ENCODE results near the gene TYMS.
"Not testable (repeated sequence)": the region's sequence is repeated elsewhere in the genome, so short reads cannot be mapped to it uniquely, and the experiment has no call there.

Gene TYMS

DNA sequence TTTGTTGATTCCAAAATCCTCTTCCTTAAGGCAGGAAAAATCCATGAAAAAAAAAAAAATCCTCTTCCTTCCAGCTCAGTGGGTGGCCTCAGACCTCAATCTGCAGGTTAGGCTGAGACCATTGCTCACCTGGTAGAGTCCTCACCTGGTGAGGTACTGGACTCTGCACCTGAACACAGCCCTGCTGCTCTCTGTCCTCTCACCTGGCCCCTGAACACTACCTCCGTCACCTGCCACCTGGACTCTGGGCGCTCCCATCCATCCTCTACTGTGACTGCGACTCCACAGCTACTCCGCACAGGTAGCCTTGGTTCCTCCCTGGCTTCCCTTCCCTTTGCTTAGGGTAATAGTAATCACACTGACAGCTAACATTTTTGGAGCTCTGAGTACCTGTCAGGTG lies 22.1 kb downstream of the TYMS start:
- FAIRE-seq: no peak

DNA sequence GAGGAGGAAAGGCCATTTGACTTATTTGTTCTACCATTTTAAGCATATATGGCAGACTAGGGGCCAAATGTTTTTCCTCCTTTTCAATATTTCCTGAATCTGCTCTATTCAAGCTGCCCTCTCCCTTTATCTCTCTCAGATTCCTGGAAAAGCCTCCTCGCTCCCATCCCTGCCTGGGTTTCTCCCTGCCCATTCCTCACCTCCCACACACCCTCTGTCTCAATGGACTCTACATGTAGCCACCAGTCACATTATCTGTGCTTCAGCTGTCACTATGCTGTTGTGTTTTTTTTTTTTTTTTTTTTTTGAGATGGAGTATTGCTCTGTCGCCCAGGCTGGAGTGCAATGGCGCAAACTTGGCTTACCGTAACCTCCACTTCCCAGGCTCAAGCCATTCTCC lies 22.9 kb downstream of the TYMS start:
- no peak for FAIRE-seq

DNA sequence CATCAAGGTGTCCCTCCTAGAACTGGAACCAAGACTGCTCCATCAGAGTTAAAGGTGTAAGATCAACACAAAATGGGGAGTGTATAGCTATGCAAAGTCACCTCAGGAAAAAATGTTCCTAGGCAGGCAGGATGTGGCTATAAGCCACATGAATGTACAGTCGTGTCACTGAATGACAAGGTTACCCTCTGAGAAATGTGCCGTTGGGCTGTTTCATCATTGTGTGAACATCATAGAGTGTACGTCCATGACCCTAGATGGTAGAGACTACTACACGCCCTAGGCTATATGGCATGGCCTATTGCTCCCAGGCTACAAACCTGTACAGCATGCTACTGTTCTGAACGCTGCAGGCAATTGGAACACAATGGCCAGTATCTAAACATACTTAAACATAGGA lies 24.5 kb downstream of the TYMS start:
- no peak for FAIRE-seq

DNA sequence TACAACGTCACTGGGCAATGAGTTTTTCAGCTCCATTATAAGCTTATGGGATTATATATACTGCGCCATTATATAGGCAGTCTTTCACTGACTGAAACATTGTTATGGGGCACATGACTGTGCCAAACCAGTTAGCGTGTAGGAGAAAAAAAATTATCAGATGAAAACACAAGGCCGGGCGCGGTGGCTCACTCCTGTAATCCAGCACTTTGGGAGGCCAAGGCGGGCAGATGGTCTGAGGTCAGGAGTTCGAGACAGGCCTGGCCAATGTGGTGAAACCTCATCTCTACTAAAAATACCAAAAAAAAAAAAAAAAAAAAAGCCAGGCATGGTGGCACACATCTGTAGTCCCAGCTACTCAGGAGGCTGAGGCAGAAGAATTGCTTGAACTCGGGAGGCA lies 25.0 kb downstream of the TYMS start:
- not testable (repeated sequence) for FAIRE-seq

DNA sequence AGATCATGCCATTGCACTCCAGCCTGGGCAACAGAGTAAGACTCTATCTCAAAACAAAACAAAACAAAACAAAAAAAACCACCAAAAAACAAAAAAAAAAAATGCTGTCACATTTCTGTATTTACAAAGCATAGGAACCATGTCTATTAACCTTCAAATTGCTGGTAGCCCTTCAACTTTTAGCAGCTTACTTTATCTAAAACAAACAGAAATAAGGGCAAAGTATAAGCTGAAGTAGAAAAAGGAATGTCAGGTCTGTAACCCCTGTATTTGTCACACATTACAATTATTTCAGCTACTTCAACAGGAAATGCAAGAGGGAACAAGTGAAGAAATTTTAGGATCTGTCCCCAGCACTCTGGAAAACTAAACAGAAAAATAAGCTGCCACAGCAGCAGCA lies 25.4 kb downstream of the TYMS start:
- FAIRE-seq: no peak

DNA sequence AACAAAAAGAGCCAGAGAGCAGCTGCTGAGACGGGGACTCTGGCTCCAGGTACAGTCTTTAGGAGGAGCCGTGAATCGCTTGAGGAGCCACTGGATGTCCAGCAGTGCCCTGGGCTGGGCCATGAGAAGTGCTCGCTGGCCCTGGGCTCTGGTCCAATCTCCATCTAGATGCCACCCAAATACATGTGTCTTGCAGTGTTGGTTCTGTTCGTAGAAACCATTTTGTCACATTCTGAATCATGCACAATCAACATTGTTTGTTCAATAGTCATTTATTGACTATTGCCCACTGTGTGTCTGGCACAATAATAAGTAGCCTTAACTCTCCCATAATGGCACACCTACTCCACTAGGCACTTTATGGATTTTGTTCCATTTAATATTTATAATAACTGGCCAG lies 26.1 kb downstream of the TYMS start:
- no peak for FAIRE-seq

DNA sequence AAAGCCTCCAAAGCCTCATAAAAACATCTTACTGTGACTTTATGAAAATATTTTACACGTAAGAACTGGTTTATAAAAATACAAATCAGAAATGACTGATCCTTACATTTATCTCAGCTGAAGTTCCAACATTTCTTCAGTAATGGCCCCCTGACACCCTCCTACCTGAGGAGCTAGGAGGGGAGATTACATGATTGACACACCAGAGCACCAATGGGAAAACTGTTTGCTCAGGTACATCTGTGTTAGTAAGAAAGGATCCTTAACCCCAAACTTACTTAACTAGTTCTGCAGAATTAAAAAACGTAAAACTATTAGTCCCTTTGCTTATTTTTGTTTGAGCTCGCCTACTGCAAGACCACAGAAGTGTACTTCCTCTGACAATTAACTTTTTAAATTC lies 28.0 kb downstream of the TYMS start:
- FAIRE-seq: no peak

DNA sequence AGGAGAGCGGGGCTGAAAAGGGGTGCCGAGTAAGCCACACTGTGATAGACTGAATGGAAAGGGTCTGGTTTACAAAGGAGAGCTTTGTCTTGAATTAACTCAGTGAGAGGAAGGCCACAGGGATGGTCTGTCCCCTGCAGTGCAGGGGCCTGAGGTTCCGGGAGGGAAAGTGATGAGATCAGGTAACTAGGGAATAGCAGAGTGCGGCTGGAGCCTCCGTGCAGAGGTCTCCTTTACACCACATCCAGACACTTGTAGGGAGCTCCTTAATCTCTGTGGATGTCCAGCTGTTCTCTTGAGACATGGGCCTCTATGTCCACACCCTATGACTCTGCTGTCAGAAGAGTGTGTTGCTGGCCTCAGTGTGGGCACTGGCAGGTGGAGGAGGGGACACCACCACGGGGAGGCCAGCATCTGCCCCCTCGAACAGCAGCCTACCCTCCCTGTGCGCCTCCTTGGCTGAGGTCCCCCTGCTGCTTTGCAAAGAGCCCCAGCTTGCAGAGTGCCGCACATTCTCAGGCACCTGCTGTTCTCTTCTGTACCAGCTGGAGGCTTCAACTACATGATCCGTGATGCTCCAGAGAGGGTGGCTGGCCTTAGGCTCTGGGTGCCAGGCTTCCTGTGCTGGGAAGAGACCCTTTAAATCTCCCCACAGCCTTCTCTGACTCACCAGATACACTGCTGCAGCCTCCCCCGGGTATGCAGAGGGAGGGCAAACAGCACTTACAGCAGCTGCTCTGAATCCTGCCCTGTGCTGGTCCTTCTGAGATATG lies 29.1 kb downstream of the TYMS start:
- FAIRE-seq: no peak

DNA sequence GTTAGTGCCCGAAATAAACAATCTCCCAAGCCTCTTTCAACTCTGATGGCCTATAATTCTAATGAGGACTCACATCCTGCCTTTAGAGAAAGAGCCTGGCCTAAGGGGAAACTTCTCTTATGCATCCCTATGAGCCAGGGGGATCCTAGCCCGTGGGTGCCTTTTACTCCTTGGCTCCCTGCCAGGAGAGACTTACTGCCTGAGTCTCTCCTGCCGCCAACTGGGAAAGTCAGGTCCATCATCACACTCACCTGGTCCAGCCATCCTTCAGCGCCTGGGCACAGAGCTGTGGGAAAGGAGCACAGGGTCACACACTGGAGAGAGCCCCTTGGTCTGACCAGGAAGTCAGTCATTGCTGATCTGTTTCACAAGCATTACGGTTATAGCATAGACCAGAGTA lies 30.9 kb downstream of the TYMS start:
- no peak for FAIRE-seq

DNA sequence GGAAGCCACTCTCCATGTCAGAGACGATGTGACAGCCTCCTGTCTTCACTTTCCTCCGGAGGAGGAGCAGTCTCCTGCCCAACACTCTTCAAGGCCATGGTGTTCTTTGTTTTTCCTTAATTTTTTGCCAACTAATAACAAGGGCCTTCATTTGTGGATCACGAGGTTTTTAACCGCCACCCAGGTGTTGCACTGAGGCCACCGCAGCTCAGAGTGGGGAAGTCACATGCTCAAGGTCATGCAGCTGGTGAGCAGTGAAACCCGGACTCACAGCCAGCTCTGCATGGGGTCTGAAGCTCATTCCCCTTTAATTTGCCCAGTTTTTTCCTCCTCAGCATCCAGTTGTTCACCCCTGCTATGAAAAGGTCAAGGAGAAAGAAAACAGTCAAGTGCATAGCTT lies 35.4 kb downstream of the TYMS start:
- no peak for FAIRE-seq

DNA sequence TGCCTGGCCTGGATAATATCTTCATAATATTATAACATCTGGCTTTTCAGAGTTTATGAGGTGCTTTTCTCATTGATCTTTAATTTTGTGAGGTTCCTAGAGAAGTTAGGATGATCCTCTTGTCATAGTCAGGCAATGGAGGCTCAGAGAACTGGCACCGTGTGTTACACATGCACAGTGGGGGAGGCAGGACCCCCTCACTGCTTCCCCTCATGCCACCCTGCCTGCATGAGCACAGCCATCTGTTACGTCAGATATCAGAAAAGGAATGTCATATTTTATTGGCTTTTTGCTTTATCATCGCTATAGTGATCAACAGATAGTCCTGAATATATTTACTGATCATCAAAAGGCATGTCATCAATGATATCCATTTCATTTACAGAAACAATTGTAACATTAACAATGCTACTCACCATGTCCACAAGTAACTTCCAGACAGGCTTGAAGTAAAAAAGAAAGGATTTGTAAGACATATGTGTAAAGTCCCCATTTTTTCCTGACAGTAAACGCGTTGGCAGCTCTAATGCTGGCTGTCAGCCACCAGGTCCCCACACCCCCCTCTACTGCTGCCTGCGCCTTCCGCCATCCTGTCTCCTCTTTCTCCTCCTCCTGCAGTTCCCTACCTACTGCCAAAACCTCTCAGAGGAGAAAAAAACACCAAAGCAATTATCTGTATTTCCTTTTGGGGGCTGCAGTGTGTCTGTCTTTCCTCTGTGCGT lies 36.2 kb downstream of the TYMS start:
- FAIRE-seq: no peak

DNA sequence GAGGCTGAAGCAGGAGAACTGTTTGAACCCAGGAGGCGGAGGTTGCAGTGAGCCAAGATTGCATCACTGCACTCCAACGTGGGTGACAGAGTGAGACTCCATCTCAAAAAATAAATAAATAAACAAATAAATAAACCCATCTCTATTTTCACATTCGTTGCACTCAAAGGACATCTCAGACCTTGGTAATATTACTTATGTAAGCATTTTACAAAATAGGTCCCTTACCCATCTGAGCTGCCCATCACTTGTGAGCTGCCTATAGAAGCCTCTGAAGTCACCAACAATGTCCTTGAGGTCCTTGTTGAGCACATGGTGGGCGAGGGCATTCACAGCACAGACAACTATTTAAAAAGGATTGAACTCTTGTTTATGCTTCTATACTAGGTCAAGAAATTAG lies 39.6 kb downstream of the TYMS start:
- FAIRE-seq: no peak

DNA sequence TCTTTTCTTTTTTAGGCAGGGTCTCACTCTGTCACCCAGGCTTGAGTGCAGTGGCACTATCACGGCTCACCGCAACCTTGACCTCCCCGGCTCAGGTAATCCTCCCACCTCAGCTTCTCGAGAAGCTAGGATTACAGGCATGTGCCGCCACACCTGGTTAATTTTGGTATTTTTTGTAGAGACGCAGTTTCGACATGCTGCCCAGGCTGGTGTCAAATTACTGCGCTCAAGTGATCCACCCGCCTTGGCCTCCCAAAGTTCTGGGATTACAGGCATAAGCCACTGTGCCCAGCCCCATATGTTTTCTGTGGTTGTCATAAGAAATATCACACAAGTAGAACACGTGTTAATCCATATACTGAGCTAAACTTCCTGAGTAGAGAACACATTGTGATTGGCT lies 40.3 kb downstream of the TYMS start:
- no peak for FAIRE-seq

DNA sequence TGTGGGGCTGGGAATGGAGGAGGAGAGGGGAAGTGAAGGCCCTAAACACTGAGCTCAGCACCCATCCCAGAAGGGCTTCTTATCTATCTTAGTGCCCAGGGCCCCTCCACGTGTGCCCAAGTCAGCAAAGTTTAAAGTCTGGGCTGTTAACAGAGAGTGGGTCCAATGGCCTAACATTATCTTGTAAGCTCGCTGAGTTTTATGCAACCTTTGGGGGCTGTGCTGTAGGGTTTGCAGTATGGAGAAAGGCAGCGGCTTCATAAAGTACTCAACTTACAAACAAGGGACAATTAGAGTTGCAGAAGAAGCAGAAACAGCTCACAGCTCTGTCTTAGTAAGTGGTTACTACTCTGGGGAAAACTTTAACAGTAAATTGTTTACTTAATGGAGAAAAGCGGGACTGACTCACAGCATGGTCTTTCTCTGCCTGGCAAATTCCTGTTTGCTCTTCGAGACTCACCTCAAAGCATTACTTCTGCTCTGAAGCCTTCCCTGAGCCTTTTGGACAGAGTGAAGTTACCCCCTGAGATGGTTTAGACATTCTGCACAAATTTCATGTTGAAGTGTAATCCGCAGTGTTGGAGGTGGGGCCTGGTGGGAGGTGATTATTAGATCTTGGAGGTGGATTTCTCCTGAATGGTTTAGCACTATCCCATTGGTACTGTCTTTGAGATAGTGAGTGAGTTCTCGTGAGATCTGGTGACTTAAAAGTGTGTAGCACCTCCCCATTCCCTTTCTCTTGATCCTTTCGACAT lies 45.9 kb downstream of the TYMS start:
- no peak for FAIRE-seq

DNA sequence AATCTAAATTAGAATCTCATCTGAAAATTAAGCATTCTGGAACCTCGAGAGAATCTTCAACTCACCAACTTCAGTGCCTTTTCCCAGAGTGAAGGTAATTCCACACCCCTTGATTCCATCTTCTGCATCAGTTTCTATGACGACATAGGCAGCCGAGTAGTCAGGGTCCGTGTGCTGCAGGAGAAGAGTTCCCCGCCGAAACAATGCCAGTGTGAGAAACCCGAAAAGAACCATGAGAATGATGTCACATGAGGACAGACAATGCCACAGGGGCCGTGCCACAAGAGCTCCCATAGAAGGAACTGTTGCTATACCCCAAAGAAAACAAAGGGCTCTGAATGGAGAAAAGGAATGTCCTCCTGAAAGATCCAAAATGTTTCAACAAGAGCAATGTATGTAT lies 49.0 kb downstream of the TYMS start:
- FAIRE-seq: no peak

DNA sequence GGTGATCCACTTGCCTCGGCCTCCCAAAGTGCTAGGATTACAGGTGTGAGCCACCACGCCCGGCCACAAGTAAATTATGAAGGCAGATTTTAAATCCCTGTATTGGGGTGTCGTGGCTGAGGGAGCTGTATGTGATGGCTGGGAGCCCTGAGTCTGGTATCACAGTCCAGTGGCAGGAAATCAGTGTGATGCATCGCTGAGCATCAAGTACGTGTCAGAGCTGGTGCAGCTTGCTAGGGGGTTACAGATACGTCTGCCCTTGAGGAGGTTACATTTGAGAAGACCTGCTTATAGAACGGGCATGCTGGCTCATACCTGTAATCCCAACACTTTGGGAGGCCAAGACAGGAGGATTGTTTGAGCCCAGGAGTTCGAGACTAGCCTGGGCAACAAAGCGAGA lies 50.6 kb downstream of the TYMS start:
- FAIRE-seq: no peak

DNA sequence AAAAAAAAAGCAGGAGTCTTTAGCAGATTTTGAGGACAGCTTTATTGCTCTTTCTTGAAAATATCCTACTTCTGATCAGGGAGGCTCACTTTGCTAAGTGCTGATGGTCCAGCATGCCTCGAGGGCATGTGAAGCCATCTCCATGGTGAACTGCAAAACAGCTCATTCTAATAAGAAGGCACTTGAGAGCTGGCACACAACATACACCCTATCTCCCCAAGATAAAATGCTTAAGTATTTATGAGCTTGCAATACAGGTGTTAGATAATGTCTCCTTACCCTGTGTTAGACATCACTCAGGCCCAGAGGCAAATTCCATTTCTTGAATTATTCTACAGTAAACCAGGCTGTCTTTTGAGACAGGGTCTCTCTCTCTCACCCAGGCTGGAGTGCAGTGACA lies 52.3 kb downstream of the TYMS start:
- no peak for FAIRE-seq

DNA sequence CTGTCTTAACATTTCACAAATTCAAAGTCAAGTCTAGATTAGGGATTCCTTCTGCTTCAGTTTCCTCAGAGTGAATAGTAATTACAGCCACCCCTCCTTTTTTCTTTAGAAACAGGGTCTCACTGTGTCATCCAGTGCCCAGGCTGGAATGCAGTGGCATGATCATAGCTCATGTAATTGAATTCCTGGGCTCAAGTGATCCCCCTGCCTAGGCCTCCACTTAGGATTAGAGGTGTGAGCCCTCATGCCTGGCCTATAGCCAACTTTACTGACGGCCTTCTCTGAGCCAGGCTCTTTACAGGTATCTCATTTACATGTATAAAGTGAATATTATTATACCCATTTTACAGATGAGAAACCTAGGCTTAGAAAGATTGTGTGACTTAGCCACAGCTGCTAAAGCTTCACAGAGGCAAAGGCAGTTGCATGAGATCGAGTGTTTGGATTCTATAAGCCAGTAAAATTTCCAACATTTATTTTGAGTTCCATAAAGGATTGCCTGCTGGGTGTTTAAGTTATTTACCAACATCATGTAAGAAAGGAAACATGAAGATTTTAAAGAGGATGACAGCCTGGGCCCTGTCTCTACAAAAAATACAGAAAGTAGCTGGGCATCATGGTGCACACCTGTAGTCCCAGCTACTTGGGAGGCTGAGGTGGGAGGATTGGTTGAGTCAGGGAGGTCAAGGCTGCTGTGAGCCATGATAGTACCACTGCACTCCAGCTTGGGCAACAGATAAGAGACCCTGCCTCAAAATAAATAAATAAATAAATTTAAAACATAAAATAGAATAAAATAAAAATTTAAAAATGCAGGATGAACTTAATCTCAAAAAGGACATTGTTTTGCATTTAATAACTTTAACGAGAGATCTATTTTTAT lies 53.2 kb downstream of the TYMS start:
- FAIRE-seq: no peak

DNA sequence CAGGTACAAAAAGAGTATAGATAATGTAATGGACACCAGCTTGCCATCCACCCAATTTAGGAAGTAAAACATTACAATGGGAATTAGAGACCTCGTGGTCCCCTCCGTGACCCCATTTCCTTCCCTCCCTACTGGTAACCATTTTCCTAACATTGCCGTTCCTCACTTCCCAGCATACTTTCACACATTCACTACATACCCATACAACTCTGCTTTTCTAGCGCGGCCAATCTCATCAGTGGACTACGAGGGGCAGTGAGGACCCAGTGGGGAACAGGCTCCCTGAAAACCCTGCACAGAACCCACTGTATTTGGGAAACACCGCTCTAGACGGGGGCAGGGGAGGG lies 53.8 kb downstream of the TYMS start:
- no peak for FAIRE-seq

DNA sequence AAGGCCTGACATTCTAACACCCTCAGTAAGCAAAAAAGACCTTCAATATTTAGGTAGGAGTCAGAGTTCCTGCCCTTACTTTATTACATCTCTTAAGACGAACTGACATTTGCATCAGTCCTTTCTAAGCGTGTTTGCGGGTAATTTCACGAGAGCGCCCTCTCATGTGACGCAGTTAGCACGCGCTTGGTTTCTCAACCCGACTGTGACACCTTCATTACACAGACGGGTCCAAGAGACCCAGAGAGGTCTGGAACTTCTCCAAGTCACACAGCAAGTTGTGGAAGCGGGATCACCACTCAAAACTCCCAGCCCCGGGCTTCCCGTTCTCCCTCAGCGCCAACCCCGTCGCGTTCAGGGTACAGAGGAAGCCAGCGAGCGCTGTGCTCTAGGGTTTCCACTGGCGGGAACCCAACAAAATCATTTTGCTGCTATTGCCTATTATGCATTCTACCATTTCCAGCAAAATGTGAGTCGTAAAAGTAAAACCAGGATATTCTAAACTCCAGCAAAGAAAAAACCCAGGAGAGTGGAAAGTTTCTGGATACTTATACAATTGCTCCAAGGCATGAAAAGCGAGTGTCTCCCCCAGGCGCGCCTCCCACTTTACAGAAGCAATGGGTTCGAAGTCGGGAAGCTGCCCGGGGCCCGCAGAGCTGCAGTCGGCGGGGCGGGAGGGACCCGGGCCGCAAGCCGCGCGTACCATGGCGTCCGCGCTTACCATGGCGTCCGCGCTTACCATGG lies 54.4 kb downstream of the TYMS start:
- FAIRE-seq: no peak

DNA sequence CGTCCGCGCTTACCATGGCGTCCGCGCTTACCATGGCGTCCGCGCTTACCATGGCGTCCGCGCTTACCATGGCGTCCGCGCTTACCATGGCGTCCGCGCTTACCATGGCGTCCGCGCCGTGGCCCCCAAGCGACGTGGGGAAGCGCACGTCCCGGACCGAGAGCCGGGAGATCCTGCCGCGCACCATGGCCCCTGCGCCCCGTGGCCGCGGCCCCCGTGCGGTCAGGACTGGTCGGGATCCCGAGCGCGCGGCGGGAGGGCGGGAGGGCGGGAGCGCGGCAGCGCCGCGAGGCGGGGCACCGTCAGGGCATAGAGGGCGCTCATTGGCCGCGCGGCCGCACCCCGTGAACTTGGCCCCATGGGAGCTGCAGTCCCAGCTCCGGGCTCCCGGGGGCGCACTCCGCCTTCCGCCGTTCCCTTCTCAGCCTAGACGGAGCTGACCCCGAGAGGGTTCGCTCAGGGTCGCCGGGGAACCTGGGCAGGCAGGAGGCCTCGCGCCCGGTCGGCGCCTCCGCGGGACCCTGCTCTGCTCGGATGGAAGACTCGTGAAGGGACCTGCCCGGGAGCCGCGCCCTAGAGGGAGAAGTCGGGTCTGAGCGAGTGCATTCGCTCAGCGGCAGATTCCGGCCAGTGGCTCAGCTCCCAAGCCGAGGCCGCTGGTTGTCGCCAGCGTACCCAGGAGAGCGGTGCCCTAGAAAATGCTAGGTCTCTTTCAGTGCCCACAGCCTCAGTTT lies 55.1 kb downstream of the TYMS start, which contains the start of gene ENOSF1:
Gene ENOSF1, minus strand, starts transcription at position 230 of the 734 bp plus-strand sequence. Its CDS starts 43 bp downstream, at position 187.
- no peak for FAIRE-seq

DNA sequence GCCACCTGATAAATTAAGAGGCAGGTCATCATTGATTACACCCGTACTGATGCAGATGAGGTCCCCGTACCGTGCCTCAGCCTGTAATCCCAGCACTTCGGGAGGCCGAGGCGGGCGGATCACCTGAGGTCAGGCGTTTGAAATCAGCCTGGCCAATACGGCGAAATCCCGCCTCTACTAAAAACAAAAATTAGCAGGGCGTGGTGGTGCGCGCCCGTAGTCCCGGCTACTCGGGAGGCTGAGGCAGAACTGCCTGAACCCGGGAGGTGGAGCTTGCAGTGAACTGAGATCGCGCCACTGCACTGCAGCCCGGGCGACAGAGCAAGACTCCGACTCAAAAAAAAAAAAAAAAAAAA lies 55.7 kb downstream of the TYMS start:
- FAIRE-seq: no peak
